Measurements from ENCODE around the gene HEATR9.

The HEATR9 gene

GRCh38 chr17:35893751-35894150, 25.1 kb upstream of the HEATR9 start:
- no peak for DNase-seq (ENCODE audit: low read depth in 2 of 2)

- DNase-seq (ENCODE audit: low read depth in 2 of 2) = peak in 1 of 2 donors; percentile 29
Measured at GRCh38 chr17:35892091-35893035, 23.7 kb upstream of the HEATR9 start.

DNA sequence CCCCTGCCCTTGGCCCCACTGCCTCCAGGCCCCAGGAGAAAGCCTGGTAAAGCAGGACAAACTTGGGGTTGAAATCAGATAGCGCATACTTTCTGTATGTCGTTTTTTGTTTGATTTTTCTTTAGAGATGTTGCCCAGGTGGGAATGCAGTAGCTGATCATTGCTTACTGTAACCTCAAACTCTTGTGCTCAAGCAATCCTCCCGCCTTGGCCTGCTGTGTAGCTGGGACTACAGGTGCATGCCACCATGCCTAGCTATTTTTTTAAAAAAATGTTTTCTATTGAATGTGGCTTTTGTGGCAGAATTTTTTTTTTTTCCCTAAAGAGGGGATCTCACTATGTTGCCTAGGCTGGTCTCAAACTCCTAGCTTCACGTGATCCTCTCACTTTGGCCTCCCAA, 22.6 kb upstream of the HEATR9 start:
- no peak for DNase-seq (ENCODE audit: low read depth in 2 of 2)

DNA sequence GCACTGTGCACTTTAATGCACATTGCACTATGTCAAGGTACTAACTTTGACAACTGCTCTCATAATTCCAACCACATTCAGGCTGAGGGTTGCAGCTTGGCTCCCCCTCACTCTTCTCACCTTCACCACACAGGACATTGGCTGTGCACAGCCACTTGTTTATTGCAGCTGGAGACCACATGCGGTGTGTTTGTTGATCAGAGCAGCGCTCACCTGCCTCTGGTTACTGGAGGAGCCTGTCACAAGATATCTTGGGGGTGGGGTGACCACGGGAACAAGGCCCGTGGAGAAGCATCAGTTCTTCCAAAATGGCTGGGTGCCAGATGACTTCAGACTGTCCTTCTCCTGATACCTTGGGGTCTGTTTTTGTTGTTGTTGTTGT, 22.1 kb upstream of the HEATR9 start:
- no peak for DNase-seq (ENCODE audit: low read depth in 2 of 2)

DNA sequence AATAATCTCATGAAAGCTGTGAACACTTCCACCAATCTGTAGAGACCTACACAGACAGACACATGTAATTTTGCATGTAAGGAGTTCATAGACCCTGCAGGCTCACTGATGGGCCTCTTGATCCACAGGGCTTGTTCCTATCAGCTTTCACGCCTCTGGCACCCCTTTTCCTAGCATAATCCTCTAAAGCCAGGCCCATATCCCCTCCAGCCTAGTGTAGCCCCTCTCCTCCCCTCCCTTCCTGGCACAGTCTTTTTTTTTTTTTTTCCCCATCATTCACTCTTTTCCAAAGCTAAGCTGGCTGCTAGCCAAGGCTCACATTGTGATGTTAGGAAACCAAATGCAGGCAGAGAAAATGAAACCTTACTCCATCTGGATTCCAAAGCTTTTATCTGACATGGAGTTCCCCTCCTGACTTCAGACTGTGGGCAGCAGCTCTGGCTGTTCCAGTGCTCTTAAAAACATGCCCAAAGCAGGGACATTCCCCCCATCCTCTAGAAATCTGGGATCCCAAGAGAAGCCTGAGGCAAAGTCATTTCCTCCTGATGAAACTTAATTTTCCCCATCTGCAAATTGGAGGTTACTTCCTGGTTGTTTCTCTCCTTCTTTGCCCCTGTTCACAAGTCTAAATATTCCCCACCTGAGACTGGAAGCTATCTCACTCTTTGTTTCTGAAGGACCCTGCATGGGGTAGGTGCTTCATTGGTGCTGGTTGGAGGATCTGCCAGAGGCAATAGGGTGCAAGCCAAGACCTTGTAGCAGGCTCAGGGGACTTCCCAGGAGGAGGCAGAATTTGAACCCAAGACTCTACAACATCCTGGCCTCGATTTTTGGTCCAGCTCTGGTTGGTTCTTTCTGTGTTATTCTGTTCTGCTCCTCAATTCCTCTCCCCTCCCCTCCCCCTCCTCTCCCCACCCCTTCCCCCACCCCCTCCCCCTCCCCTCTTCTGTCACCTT, 21.4 kb upstream of the HEATR9 start:
- DNase-seq (ENCODE audit: low read depth in 2 of 2) = no peak

DNA sequence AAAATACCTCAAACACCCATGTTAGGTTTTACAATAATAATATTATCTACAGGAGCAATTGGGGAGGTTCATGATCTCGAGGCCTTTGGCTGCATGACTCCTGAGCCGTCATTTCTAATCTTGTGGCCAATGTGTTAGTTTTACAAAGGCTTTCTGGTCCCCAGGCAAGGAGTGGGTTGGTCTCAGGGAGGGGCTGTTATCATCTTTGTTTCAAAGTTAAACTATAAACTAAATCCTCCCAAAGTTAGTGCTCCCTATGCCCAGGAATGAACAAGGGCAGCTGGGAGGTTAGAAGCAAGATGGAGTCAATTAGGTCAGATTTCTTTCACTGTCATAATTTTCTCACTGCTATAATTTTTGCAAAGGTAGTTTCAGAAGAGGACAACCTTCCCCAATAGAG, 20.6 kb upstream of the HEATR9 start:
- DNase-seq (ENCODE audit: low read depth in 2 of 2) = no peak

DNA sequence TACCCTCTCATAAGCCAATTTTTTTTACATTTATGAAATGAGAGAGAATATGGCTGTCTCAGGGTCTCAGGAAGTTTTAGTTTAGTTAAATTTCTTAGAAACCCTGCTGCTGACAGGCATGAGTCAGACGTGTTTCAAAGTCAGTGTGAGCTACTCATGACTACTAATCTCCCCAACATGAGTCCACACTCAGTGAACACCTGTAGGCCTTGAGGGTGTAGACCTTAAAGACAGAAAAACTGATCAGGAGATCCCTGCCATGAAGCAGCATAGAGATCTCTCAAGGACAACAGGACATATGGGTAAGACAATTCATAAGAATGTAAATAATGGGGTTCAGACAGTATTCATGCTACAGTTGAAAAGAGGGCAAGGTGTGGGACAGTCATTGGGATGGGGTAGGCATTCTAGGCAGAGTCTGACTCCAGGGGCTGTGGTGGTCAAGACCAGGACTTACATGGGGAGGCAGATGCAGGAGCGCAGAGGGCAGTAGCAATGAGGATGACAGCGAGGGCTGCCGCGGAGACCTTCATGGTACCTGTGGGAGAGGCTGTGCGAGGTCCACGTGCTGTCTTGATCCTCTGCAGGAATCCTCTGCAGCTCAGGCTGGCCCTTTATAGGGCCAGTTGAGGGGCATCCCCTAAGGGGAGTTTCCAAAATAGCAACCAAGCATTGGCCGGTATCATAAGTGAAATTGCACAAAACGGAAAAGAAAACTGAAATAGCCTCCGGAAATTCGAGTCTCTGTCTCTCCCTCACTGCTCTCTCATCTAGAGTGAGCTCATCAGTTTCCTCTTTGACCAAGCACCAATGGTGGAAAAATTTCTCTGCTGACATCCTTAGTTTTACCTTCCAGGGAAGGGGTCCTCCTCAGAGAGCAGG, 11.3 kb upstream of the HEATR9 start, which contains the start of gene CCL5:
Gene CCL5 (minus strand): TSS at position 588 of the 882 bp plus-strand sequence.
- DNase-seq (ENCODE audit: low read depth in 2 of 2) = peak in 1 of 2 donors; percentile 1

DNA sequence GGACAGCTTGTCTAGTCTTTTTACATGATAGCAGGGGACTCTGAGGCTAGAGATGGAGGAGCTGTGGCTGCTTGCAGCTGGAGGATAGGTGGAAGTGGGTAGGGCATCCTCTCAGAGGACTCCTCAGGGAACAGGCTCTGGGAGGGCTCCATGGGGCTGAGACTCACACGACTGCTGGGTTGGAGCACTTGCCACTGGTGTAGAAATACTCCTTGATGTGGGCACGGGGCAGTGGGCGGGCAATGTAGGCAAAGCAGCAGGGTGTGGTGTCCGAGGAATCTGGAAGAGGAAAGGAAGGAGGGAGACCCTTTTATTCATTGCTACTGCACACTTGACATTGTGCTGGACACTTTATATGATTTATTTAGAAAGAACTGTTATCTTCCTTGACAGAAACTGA, 9.7 kb upstream of the HEATR9 start:
- DNase-seq (ENCODE audit: low read depth in 2 of 2) = no peak

GRCh38 chr17:35877345-35878029, 8.8 kb upstream of the HEATR9 start:
- DNase-seq (ENCODE audit: low read depth in 2 of 2) = no peak

DNA sequence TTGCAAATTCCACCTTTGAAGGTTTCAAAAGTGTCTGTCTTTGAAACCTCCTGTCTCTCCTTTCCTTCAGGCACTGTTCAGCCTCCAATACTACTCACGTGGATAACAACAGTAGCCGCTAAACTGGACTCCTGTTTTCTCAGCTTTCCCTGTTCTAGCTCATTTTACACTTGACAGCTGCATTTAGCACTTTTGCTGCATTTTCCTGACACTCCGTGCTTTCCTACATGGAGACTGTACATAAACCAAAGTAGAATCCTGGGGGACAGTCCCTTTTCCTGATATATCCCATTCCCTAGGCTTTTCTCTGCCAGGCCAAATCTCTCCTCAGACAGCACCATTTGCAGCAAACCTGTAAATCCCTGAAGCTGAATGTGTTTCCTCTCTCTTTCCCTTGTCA, 7.8 kb upstream of the HEATR9 start:
- DNase-seq (ENCODE audit: low read depth in 2 of 2) = no peak

DNA sequence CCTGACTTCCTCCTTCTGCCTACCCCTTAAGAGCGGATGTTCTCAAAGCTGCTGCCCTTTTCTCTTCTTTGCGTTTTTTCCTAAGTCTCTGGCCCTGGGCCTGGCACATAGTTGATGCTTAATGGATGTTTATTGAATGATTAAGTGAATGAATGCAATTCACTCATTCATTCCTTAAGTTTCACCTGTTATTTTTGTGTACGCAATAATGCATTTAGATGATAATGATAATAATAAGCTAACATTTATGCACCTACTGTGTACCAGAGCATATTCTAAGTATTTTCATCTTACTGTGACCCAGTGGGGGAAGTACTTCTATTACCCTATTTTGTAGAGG, 7.1 kb upstream of the HEATR9 start:
- DNase-seq (ENCODE audit: low read depth in 2 of 2) = no peak

DNA sequence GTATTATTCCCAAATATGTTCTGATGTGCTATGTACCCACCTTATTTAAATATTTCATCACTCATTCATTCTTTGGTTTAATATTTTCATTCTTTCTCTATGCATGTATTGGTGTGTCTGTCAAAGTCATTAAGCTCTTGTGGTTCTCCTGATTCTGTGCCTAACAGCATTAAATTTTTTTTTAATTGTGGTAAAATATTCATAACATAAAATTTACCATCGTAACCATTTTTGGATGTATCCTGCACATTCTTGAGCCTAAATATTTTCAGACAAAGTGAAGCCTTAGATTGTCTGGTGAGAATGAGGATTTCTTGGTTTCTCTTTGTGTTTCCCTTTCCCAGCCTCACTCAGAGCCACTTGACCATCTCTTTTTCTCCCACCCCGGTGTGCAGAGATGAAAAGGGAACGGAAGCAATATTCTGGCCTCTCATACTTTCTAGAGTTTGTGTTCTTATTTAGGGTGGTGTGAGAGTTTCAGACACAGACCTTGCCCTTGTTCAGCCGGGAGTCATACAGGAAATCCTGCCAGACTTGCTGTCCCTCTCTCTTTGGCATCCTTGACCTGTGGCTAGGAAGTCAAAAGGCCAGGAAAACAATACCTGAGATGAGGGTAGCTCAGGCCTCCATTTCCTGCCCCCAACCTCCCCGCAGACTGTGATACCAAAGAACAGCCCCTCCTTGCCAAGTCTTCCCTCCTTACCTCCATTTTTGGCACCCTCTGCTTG, 6.5 kb upstream of the HEATR9 start:
- DNase-seq (ENCODE audit: low read depth in 2 of 2) = no peak

DNA sequence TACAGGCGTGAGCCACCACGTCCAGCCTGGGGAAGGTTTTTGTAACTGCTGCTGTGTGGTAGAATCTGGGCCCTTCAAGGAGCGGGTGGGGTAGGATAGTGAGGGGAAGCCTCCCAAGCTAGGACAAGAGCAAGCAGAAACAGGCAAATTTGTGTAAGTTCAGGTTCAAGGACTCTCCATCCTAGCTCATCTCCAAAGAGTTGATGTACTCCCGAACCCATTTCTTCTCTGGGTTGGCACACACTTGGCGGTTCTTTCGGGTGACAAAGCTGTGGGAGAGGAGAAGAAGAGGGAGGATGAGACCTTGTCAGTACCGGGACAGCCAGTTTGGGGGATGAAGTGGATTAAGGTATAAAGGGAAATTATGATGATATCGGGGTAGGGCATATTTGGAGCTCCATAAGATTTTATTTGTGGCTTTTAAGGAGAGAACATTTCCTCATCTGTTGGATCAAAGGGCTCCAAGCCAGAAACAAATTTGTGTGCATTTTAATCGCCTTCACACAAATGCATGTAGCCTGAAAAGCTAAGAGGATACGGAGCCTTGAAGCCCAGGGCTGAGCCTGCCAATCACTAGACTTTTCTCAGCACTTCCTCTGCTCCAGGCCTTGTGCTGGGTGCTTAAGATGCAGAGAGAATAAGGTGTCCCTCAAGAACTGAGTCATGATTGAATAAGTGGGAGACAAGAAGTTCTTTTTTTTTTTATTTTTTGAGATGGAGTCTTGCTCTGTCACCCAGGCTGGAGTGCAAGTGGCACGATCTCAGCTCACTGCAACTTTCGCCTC, 3.7 kb upstream of the HEATR9 start:
- DNase-seq (ENCODE audit: low read depth in 2 of 2) = no peak

DNA sequence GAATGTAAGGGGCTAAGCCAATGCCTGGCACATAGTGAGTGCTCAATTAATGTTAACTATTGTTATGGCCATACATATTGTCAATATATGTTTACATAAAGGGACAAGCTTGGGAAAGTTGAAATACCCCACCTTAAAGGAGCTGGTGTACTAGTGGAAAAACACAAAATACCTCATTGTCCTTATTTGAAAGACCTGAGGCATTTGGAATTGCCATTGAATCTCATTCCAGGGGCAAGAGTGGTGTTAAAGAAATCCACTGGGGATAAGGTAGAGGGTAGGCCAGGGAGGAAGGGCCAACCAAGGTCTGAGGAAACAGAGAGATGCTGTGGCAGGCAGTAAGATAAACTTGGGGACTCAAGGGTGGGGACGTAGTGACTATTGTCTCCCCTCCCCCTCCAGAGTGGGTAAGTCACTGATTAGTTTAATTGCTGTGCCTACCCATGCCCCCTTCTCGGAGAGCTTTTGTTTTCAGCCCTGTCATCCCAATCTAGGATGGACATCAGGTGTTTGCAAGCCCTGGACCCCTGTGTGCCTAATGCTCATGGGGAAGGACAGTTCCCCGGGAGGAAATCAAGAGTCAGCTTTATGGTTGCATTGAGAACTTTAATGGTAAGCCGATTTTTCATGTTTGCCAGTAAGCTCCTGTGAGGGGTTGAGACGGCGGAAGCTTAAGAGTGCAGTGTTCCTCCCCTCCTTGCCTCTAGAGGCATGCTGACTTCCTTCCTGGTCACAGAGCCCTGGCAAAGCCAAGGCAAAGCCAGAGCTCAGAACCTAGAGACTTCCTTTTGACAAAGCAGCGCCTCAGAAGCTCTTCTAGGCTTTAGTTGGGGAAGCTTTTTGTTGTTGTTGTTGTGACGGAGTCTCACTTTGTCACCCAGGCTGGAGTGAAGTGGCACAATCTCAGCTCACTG, 2.5 kb upstream of the HEATR9 start:
- no peak for DNase-seq (ENCODE audit: low read depth in 2 of 2)

DNA sequence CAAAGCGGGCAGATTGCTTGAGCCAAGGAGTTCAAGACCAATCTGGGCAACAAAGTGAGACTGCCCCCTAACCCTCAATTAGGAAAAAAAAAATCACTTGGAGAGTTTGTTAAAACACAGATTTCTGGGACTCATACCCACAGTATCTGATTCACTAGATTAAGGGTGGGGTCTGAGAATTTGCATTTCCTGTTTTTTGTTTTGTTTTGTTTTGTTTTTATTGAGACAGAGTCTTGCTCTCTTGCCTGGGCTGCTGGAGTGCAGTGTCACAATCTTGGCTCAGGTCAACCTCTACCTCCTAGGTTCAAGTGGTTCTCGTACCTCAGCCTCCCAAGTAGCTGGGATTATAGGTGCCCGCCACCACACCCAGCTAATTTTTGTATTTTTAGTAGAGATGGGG, 1.1 kb downstream of the HEATR9 start:
- no peak for DNase-seq (ENCODE audit: low read depth in 2 of 2)

DNA sequence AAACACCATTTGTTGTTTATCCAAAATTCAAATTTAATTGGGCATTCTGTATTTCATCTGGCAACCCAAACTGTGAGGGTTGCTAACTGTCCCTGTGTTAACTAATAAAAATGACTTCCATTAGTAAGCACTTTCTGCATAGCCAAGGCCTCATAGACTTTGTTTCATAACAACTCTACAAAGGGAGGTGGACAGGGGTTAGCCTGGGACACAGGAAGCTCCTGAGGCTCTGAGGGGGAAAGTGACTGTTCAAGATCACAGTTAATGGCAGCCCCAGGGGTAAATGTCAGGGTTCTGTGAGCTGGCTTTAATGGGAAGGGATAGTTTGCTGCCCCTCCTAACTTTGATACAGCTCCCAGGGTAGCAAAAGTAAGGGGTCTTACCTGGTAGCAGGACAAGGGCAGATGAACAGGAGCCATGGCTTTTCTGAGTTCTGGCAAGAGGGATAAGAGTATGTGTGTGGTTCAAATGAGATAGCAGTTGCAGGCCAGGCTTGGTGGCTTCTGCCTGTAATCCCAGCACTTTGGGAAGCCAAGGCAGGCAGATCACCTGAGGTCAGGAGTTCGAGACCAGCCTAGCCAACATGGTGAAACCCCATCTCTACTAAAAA, 2.2 kb downstream of the HEATR9 start:
- DNase-seq (ENCODE audit: low read depth in 2 of 2) = no peak

GRCh38 chr17:35865412-35866340, 3.0 kb downstream of the HEATR9 start:
- no peak for DNase-seq (ENCODE audit: low read depth in 2 of 2)

Measured in stimulated activated CD4-positive, alpha-beta T cell treated with anti-CD3 and anti-CD28 coated beads, Interleukin-1b, Interleukin-23, amount 100 ng/mL, for 1 hour (primary cell).